Mesothelial cell of epicardium (in vitro differentiated cells): ENCODE measurements around the gene NOS2. TPM values are rescaled to one million over a fixed set of nuclear protein-coding genes. Genes with fewer than 3 reads are reported as not detected.
"Not testable (repeated sequence)": the region's sequence is repeated elsewhere in the genome, so short reads cannot be mapped to it uniquely, and the experiment has no call there.

Experiments
- DNase-seq, 2 experiments: peaks; one replicate each; pipeline ENCODE4 v3.0.0; 2021; ENCODE audit warnings: low spot score in 2 of 2; ENCODE audit not compliant: unreplicated experiment in 2 of 2
- H3K27ac Mint-ChIP-seq: 2 replicates; pipeline ENCODE4 v1.8.0; 2021; ENCODE audit warnings: mixed read lengths
- H3K27me3 Mint-ChIP-seq: 2 replicates; pipeline ENCODE4 v1.8.0; 2021; ENCODE audit warnings: low read depth, mixed read lengths
- H3K36me3 Mint-ChIP-seq: 2 replicates; pipeline ENCODE4 v1.8.0; 2021; ENCODE audit warnings: mixed read lengths
- H3K4me1 Mint-ChIP-seq: 2 replicates; pipeline ENCODE4 v1.8.0; 2021; ENCODE audit warnings: mixed read lengths
- H3K4me3 Mint-ChIP-seq: 2 replicates; pipeline ENCODE4 v1.8.0; 2021; ENCODE audit warnings: mild to moderate bottlenecking, moderate library complexity, mixed read lengths
- H3K9me3 Mint-ChIP-seq: 2 replicates; pipeline ENCODE4 v1.8.0; 2021; ENCODE audit warnings: mixed read lengths
- CTCF ChIP-seq: fragments of 200-600 bp; sonication (generic); IDR thresholded peaks from one replicate; pipeline ENCODE4 v1.5.0; 2021; ENCODE audit warnings: antibody characterized with exemption; ENCODE audit not compliant: unreplicated experiment
- total RNA-seq: library from RNA; stranded (reverse); gene quantifications from 3 replicates; pipeline ENCODE4 v1.2.1, GENCODE V29; 2021

The NOS2 gene
- total RNA-seq, 1 donor from 2014 or later = 0.18 TPM

GRCh38 chr17:27834571-27834970, 34.2 kb upstream of the NOS2 start:
- no peak for TF ChIP-seq CTCF
- DNase-seq = no peak
- H3K4me3 Mint-ChIP-seq = no peak overlapping the region
- H3K36me3 Mint-ChIP-seq = peaks cover 2% of the 10 kb centered on the region
- H3K27me3 Mint-ChIP-seq = peaks cover 1% of the 10 kb centered on the region
- no peak overlapping the region for H3K27ac Mint-ChIP-seq
- H3K4me1 Mint-ChIP-seq = no peaks in the 10 kb centered on the region
- peaks cover 8% of the 10 kb centered on the region for H3K9me3 Mint-ChIP-seq

DNA sequence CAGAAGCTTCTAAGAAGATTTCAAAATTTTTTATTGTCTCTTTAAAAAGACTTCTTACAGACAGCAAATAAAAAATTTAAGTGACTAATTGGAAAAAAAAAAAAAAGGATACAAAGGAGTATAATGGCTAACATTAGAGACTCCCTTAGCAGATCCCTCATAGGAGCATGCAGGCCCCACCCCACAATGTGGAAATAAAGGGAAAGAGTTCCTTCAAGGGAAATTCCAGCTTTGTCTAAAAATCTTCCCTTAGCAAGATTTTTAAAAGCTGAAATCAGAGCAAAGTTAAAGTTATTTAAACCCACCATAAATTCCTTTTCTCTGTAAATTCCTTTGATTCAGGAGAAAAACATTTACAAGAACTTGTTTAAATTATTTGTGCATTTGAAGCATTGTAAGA, 32.5 kb upstream of the NOS2 start:
- Mint-ChIP-seq H3K4me1 (no peaks in the 10 kb centered on the region), H3K27ac (no peak overlapping the region), H3K36me3 (peaks cover 2% of the 10 kb centered on the region), H3K27me3 (peaks cover 11% of the 10 kb centered on the region), H3K9me3 (peaks cover 8% of the 10 kb centered on the region), H3K4me3 (no peak overlapping the region)
- no peak for TF ChIP-seq CTCF
- no peak for DNase-seq

DNA sequence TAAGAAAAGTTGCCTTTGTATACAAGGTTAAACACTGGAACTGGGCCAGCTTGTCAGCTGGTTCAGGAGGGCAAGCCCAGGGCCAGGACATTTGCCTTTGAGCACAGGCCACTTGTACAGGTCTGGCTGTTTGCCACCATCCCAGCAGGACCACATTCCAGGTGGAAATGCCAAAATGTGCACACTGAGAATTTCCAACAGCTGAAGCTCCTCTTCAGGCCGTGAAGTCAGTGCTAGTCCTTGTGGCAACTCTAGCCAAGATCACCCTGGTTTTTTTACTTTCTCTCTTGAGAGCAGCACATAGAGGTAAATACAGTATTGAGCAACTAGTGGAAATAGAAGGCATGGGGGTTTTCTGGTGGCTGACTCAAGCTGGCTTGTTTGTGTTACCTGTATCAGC, 29.6 kb upstream of the NOS2 start:
- H3K4me1 Mint-ChIP-seq, H3K36me3 Mint-ChIP-seq, H3K27ac Mint-ChIP-seq, H3K4me3 Mint-ChIP-seq, H3K9me3 Mint-ChIP-seq, DNase-seq: not testable (repeated sequence)
- H3K27me3 Mint-ChIP-seq = peaks cover 15% of the 10 kb centered on the region

GRCh38 chr17:27829143-27829711, 28.9 kb upstream of the NOS2 start:
- DNase-seq, H3K4me3 Mint-ChIP-seq: not testable (repeated sequence)
- peaks cover 15% of the 10 kb centered on the region for H3K27me3 Mint-ChIP-seq

GRCh38 chr17:27825459-27825858, 25.1 kb upstream of the NOS2 start:
- H3K27ac Mint-ChIP-seq = no peak overlapping the region
- H3K36me3 Mint-ChIP-seq = no peaks in the 10 kb centered on the region
- peaks cover 15% of the 10 kb centered on the region for H3K27me3 Mint-ChIP-seq
- TF ChIP-seq CTCF = no peak
- DNase-seq = no peak
- peaks cover 18% of the 10 kb centered on the region for H3K9me3 Mint-ChIP-seq
- H3K4me1 Mint-ChIP-seq = no peaks in the 10 kb centered on the region
- H3K4me3 Mint-ChIP-seq = no peak overlapping the region

More at GRCh38 chr17:27829143-27829711, 28.9 kb upstream of the NOS2 start:
- not testable (repeated sequence) for H3K9me3 Mint-ChIP-seq, H3K4me1 Mint-ChIP-seq, H3K36me3 Mint-ChIP-seq, H3K27ac Mint-ChIP-seq

- Mint-ChIP-seq H3K4me3 (no peak overlapping the region), H3K27me3 (peaks cover 15% of the 10 kb centered on the region), H3K4me1 (no peaks in the 10 kb centered on the region), H3K27ac (no peak overlapping the region), H3K36me3 (no peaks in the 10 kb centered on the region), H3K9me3 (peaks cover 18% of the 10 kb centered on the region)
- no peak for TF ChIP-seq CTCF
- DNase-seq = no peak
Observed at GRCh38 chr17:27824745-27825144, 24.4 kb upstream of the NOS2 start.

DNA sequence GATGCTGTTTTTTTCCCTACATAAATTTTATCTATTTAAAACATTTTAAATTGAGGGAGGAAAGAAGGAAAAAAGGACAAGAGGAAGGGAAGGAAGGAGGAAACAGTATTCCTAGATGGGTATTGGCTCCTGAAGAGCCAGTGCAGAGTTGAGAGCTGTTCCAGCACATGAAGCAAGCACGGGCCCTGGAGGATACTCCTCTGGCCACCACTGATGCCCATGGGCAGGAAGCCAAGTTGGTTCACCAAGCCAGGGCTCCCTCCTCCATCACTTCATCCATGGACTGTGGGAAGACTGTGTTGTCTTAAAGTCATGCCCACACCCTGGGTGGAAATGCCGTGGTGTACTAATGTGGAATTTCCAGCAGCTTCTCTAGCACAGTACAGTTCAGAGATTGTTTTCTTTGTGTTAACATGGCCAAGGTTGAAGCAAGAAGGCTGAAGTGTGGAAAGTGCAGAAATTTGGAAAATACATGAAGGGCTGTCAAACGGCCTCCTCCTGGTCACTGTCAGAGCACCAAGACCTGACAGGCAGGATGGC, 23.9 kb upstream of the NOS2 start:
- Mint-ChIP-seq H3K9me3 (peaks cover 18% of the 10 kb centered on the region), H3K36me3 (no peaks in the 10 kb centered on the region), H3K27ac (no peak overlapping the region), H3K4me3 (no peak overlapping the region), H3K27me3 (peaks cover 15% of the 10 kb centered on the region), H3K4me1 (no peaks in the 10 kb centered on the region)
- TF ChIP-seq CTCF = no peak
- no peak for DNase-seq

DNA sequence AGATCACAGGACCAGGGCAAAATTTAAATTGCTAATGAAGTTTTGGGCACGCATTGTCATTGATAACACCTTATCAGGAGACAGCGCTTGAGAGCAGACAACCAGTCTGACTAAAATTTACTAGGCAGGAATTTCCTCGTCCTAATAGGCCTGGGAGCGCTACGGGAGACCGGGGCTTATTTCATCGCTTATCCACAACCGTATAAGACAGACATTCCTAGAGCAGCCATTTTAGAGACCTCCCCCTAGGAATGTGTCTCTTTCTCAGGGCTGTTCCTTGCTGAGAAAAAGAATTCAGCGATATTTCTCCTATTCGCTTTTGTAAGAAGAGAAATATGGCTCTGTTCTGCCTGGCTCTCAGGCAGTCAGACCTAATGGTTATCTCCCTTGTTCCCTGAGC, 21.8 kb upstream of the NOS2 start:
- H3K9me3 Mint-ChIP-seq = peaks cover 18% of the 10 kb centered on the region
- not testable (repeated sequence) for H3K4me3 Mint-ChIP-seq, H3K4me1 Mint-ChIP-seq, H3K27ac Mint-ChIP-seq, H3K36me3 Mint-ChIP-seq, H3K27me3 Mint-ChIP-seq, DNase-seq
